ENCODE measurements around the gene EPB41L4A.

EPB41L4A gene

GRCh38 chr5:112312295-112313275 is 106.5 kb downstream of the EPB41L4A start:
- DNase-seq (ENCODE audit: extremely low spot score): no peak
- POLR2A ChIA-PET: no interaction called here

DNA sequence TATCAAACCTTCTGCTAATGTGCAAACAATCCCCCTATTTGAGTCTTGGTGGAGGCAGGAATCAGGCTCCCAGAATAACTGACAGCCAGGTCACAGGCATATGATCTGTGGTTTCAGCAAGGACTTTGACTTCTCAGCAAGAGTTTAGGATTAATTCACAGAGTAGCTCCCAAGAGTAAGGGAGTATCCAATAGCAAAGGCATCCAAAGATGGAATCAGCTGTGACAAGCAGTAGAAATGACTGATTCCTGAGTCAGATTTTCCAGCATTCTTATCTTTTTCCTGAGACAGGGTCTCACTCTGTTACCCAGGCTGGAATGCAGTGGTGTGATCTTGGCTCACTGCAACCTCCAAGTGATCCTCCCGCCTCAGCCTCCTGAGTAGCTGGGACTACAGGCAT is 108.3 kb downstream of the EPB41L4A start:
- DNase-seq (ENCODE audit: extremely low spot score): no peak
- ChIA-PET POLR2A (no interaction called here), CTCF (no interaction called here)
- TF ChIP-seq L3MBTL2 (conservative IDR thresholded peaks at IDR 0.05) (no peak), CTBP1 (IDR thresholded peaks at IDR 0.05; ENCODE audit: borderline replicate concordance) (no peak), FOXK2 (IDR thresholded peaks at IDR 0.05) (no peak), ZNF384 (IDR thresholded peaks at IDR 0.05) (no peak), ELF4 (IDR thresholded peaks at IDR 0.05) (no peak), FOXM1 (IDR thresholded peaks at IDR 0.05; ENCODE audit: borderline replicate concordance) (no peak), BHLHE40 (IDR thresholded peaks at IDR 0.05; ENCODE audit: borderline replicate concordance) (no peak), LEF1 (IDR thresholded peaks at IDR 0.05; ENCODE audit: borderline replicate concordance) (no peak), TARDBP (IDR thresholded peaks at IDR 0.05) (no peak), HDGF (IDR thresholded peaks at IDR 0.05; ENCODE audit: borderline replicate concordance) (no peak), SUZ12 (IDR thresholded peaks at IDR 0.05) (no peak)

More at GRCh38 chr5:112312295-112313275, 106.5 kb downstream of the EPB41L4A start:
- CTCF ChIA-PET: interaction anchor here (0.7 kb wide), 1 partner anchor 666 kb away, joined by 3 read pairs; no protein-coding TSS in a partner anchor
- TF ChIP-seq TARDBP (IDR thresholded peaks at IDR 0.05) (no peak), LEF1 (IDR thresholded peaks at IDR 0.05; ENCODE audit: borderline replicate concordance) (no peak), FOXA1 (IDR thresholded peaks at IDR 0.05) (no peak), BHLHE40 (IDR thresholded peaks at IDR 0.05; ENCODE audit: borderline replicate concordance) (no peak), SP1 (IDR thresholded peaks at IDR 0.05) (no peak), ELF4 (IDR thresholded peaks at IDR 0.05) (no peak), ZNF384 (IDR thresholded peaks at IDR 0.05) (no peak), SUZ12 (IDR thresholded peaks at IDR 0.05) (no peak), FOXM1 (IDR thresholded peaks at IDR 0.05; ENCODE audit: borderline replicate concordance) (no peak)

GRCh38 chr5:112308608-112309007 is 110.5 kb downstream of the EPB41L4A start:
- POLR2A ChIA-PET: no interaction called here
- TF ChIP-seq SUZ12 (IDR thresholded peaks at IDR 0.05) (no peak), FOXA1 (IDR thresholded peaks at IDR 0.05) (no peak), LEF1 (IDR thresholded peaks at IDR 0.05; ENCODE audit: borderline replicate concordance) (no peak), BHLHE40 (IDR thresholded peaks at IDR 0.05; ENCODE audit: borderline replicate concordance) (no peak)
- CTCF ChIA-PET: no interaction called here
- no peak for DNase-seq (ENCODE audit: extremely low spot score)

DNA sequence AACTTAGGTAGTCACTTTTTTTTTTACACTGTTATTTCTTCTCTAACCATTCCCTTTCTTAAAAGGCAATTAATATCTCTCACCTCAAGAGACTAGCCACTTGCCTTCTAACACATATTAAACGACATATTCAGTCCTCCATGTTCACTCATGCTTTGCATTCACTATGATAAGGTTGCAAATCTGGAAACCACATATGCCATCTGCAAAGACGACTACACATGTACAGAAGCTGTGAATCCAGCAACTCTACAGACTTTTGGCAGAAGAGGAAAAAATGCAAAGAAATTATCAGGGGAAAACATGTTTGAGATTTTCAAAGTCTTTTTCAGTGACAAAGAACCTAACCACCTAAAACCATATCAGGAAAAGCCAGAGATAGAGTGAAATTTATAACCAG is 112.1 kb downstream of the EPB41L4A start:
- ChIA-PET POLR2A (no interaction called here), CTCF (no interaction called here)
- no peak for DNase-seq (ENCODE audit: extremely low spot score)
- TF ChIP-seq ELF4 (IDR thresholded peaks at IDR 0.05) (no peak), NFRKB (IDR thresholded peaks at IDR 0.05) (no peak)

- DNase-seq (ENCODE audit: extremely low spot score): no peak
- TF ChIP-seq ARNT (IDR thresholded peaks at IDR 0.05): no peak
- CTCF ChIA-PET: no interaction called here
- POLR2A ChIA-PET: no interaction called here
These were observed 114.3 kb downstream of the EPB41L4A start for GRCh38 chr5:112304743-112305142.

GRCh38 chr5:112303685-112304084 is 115.4 kb downstream of the EPB41L4A start:
- DNase-seq (ENCODE audit: extremely low spot score): no peak
- ChIA-PET POLR2A (interaction anchor here (1.3 kb wide), 1 partner anchor 12 kb away, joined by 3 read pairs; no protein-coding TSS in a partner anchor), CTCF (no interaction called here)
- TF ChIP-seq TARDBP (IDR thresholded peaks at IDR 0.05) (no peak), HDGF (IDR thresholded peaks at IDR 0.05; ENCODE audit: borderline replicate concordance) (no peak), LEF1 (IDR thresholded peaks at IDR 0.05; ENCODE audit: borderline replicate concordance) (no peak), FOXM1 (IDR thresholded peaks at IDR 0.05; ENCODE audit: borderline replicate concordance) (no peak), L3MBTL2 (conservative IDR thresholded peaks at IDR 0.05) (no peak), SUZ12 (IDR thresholded peaks at IDR 0.05) (no peak), ELF4 (IDR thresholded peaks at IDR 0.05) (no peak), ZNF384 (IDR thresholded peaks at IDR 0.05) (no peak), SP1 (IDR thresholded peaks at IDR 0.05) (no peak), FOXA1 (IDR thresholded peaks at IDR 0.05) (no peak), BHLHE40 (IDR thresholded peaks at IDR 0.05; ENCODE audit: borderline replicate concordance) (no peak), CTBP1 (IDR thresholded peaks at IDR 0.05; ENCODE audit: borderline replicate concordance) (no peak), ARNT (IDR thresholded peaks at IDR 0.05) (no peak)
- TF ChIP-seq, protein P1, sequence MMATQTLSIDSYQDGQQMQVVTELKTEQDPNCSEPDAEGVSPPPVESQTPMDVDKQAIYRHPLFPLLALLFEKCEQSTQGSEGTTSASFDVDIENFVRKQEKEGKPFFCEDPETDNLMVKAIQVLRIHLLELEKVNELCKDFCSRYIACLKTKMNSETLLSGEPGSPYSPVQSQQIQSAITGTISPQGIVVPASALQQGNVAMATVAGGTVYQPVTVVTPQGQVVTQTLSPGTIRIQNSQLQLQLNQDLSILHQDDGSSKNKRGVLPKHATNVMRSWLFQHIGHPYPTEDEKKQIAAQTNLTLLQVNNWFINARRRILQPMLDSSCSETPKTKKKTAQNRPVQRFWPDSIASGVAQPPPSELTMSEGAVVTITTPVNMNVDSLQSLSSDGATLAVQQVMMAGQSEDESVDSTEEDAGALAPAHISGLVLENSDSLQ (IDR thresholded peaks at IDR 0.05): no peak

GRCh38 chr5:112294126-112294525 is 125.0 kb downstream of the EPB41L4A start:
- no peak for TF ChIP-seq FOXM1 (IDR thresholded peaks at IDR 0.05; ENCODE audit: borderline replicate concordance)
- TF ChIP-seq NFRKB (IDR thresholded peaks at IDR 0.05): no peak
- no peak for DNase-seq (ENCODE audit: extremely low spot score)
- CTCF ChIA-PET: interaction anchor here (0.7 kb wide), 1 partner anchor 430 kb away, joined by 3 read pairs; no protein-coding TSS in a partner anchor
- POLR2A ChIA-PET: no interaction called here

- TF ChIP-seq CTBP1 (IDR thresholded peaks at IDR 0.05; ENCODE audit: borderline replicate concordance) (no peak), FOXK2 (IDR thresholded peaks at IDR 0.05) (no peak), SP1 (IDR thresholded peaks at IDR 0.05) (no peak), ELF4 (IDR thresholded peaks at IDR 0.05) (no peak), L3MBTL2 (conservative IDR thresholded peaks at IDR 0.05) (no peak), NFRKB (IDR thresholded peaks at IDR 0.05) (no peak), HDGF (IDR thresholded peaks at IDR 0.05; ENCODE audit: borderline replicate concordance) (no peak), FOXM1 (IDR thresholded peaks at IDR 0.05; ENCODE audit: borderline replicate concordance) (no peak), SUZ12 (IDR thresholded peaks at IDR 0.05) (no peak), ARNT (IDR thresholded peaks at IDR 0.05) (no peak), LEF1 (IDR thresholded peaks at IDR 0.05; ENCODE audit: borderline replicate concordance) (no peak), ZNF384 (IDR thresholded peaks at IDR 0.05) (no peak), TARDBP (IDR thresholded peaks at IDR 0.05) (no peak), FOXA1 (IDR thresholded peaks at IDR 0.05) (no peak), BHLHE40 (IDR thresholded peaks at IDR 0.05; ENCODE audit: borderline replicate concordance) (no peak)
- TF ChIP-seq, protein P1 (IDR thresholded peaks at IDR 0.05): no peak
- ChIA-PET POLR2A (no interaction called here), CTCF (interaction anchor here (0.7 kb wide), 1 partner anchor 430 kb away, joined by 3 read pairs; no protein-coding TSS in a partner anchor)
- no peak for DNase-seq (ENCODE audit: extremely low spot score)
These were observed 125.5 kb downstream of the EPB41L4A start for GRCh38 chr5:112293587-112293986.

Measured in HEK293T (cell line).